Measurements from ENCODE around the gene PPFIA4.

PPFIA4 gene

GRCh38 chr1:203085528-203086406, 59.5 kb downstream of the PPFIA4 start, which contains the start of gene MYOG:
TSS of gene MYOG (minus strand) at chr1:203086012. CDS start at chr1:203085961, 51 bp downstream.
- DNase-seq = no peak

DNA sequence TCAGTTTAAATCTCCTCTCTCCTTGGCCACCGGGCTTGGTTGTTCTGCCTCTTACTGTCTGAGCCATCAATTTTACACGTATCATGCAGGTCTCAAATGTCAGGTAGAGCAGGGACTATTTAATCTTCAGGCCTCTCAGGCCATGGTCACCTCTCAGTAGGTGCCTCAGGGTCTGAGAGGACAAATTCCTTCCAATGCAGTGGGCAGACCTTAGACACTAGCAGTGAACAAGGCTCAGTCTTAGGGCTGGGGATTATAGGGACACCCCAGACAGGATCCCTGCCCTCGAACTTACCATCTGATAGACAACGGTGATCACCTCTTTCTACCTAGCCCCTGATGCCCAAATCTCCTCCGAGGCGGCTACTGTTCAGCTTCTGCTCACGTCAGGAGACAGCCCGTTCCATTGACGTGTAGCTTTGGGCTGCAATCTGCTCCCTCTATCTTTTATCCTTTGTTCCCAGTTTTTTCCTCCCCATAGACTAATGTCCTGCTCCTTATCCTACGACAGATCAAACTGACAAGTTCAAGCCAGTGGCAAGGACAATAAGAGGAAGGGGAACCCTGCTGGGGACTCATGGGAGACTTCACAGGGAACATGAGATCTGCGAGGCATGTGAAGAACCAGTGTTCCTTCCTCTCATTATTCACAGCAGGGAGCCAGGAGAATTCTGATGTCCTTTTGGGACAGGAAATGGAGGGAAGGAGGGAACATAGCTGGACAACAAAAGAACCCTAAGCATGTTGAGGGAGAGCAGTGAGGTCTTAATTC, 60.9 kb downstream of the PPFIA4 start:
- DNase-seq = no peak

- DNase-seq = no peak
Observed at GRCh38 chr1:203088441-203088840, 62.1 kb downstream of the PPFIA4 start.

DNA sequence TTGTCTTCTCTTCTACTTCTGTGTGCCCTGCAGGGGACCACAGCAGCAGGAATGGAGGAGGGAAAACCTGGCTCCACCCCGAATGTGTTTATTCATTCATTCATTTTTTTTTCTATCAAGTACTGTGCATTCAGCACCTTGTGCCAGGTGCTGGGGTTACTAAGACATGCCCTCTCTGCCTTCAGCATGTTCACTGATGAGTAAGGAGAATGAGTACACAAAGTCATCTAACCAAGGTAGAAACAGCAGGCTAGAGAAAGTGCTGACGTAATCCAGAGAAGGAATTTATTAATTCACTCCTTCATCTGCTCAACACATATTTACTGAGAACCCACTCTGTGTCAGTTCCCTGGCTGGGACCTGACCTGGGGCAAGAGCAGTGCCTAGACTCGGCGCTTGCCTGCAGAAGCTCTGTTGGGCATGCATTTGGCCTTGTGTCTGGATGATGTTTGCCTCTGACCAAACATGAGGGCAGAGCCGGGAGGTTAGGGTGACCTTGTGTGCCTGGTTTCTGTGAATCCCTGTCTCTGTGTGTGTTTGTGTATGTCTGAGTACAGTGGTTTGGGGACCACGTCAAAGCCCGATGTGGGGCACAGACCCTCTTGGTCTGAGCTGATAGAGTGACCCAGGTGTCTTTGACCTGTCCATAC, 62.8 kb downstream of the PPFIA4 start:
- DNase-seq = no peak

GRCh38 chr1:203089651-203090045, 63.4 kb downstream of the PPFIA4 start:
- no peak for DNase-seq

- no peak for DNase-seq
Observed at GRCh38 chr1:203090421-203091198, 64.3 kb downstream of the PPFIA4 start.

GRCh38 chr1:203091199-203091477, 64.8 kb downstream of the PPFIA4 start:
- DNase-seq = no peak

DNA sequence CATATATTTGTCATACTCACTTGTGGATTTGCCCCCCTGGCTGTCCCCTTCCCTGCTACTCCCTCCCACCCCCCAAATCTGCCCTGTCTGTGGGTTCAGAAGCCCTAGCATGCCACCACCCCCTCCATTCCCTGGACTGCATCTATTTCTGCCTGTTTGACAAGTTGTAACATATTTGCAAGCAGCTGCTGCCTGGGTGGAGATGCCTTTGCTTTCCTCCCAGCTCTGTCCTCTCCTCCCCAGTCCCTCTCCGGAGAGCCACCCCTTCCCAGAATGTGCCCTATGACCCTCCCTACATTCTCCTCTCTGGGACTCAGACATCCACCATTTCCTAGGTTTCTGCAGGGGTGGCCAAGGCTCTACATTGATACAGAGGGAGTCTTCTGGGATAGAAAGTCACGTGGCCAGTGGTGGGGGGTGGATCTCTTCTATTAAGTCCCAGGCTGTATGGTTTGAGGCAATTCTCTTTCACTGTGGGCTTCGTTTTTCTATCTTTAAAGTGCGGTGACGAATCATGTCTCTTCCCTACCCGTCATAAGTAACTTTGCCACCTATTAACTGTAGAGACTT, 65.6 kb downstream of the PPFIA4 start:
- DNase-seq = no peak

GRCh38 chr1:203093754-203094410, 67.6 kb downstream of the PPFIA4 start:
- DNase-seq = no peak

- DNase-seq = no peak
Observed at GRCh38 chr1:203095061-203095690, 68.9 kb downstream of the PPFIA4 start.

- no peak for DNase-seq
Observed at GRCh38 chr1:203096566-203096965, 70.3 kb downstream of the PPFIA4 start.

DNA sequence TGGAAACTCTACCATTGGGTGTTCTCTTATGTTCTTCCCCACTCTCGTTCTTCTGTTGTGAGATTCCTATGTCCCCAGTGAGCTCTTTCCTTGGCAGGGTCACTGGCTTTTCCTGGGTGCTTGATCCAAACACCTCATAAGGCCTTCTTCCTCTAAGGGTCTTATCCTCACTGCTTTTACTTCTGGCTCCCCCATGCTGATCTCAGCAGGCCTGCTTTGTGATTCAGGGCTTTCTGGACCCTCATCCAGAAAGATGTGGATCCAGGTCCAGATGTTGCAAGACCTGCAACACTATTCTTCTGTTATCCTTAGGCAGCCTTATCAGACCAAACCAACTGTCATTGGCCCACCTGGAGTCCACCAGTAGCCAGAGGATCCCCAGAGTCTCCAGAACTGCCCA, 70.7 kb downstream of the PPFIA4 start:
- DNase-seq = no peak

GRCh38 chr1:203098445-203098844, 72.2 kb downstream of the PPFIA4 start:
- DNase-seq = no peak

DNA sequence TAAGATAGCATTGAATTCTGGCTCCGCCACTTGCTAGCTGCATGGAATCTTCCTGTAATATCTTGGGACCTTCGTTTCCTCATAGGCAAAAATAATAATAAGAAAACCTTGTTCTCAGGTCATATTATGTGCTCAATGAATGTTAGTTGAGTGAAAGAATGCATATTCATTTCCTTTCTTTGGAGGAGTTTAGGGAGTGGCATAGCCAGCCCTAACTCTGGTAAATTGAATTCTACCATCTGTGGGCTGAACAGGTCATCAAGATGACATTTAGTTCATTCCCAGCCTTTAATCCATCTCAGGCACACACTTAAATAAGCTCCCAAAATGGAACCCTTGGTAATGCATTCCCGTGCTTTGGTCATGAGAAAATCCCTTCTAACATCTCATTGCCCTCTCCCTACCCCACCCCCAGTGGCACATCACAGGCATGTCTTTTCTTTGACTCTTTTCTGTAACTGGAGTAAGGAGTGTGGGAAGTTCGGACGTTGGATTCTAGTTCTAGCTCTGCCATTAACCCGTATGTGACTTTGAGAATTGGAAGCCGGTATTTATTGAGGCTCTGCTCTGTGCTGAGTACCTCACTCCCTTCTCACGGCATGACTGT, 72.7 kb downstream of the PPFIA4 start:
- no peak for DNase-seq

- DNase-seq = no peak
Observed at GRCh38 chr1:203099805-203100515, 73.7 kb downstream of the PPFIA4 start.

DNA sequence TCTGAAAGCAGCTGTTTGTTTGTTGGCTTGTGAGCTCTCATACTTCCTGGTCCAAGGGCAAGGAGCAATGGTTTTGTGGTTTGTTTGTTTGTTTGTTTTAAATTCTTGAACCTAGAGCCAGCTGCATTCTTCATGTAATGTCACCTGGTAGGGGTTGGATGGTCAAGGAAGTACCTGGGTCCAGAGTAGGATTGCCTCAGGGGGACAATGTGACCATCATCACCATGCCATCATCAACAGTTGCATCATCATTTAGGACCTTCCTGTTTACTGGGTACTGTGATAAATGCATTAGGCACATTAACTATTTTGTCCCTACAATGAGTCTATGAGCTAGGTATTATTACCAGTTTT, 74.2 kb downstream of the PPFIA4 start:
- no peak for DNase-seq

DNA sequence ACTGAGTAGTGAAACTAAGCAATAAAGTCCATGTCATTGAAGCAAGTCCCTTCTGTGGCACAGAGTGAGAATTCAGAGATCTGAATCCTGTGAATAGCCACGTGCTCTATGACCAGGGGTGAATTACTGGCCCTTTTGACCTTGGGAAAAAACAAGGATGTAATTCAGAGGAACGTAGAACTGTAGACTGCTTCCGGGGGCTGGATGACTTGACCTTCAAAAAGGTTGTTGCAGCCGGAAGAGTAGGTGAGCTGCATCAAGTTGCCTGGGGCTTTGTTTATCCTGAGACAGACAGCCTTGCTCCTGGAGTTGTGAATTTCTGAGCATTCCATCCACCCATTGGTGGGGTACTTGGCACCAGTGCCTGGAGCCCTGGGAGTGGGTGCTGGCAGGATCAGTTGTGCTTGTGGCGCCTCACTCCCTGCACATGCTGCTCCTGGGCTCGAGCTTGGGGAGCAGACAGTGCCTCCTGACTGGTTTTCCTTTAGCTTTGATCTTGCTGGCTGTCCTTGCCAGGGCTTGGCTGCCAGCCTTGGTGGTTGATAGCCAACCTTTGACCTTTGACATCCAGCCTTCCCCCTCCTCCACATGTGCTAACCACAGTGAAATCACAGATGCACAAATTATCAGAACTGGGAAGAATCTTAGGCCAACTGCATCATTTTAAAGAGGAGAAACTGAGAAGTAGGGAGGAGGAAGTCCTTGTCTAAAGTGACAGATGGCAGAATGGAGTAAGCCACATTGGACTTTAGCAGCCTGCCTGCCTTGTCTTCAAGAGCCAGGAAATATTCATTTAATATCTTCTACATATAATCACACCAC, 75.7 kb downstream of the PPFIA4 start:
- DNase-seq = no peak

- no peak for DNase-seq
Observed at GRCh38 chr1:203103216-203103615, 76.9 kb downstream of the PPFIA4 start.

DNA sequence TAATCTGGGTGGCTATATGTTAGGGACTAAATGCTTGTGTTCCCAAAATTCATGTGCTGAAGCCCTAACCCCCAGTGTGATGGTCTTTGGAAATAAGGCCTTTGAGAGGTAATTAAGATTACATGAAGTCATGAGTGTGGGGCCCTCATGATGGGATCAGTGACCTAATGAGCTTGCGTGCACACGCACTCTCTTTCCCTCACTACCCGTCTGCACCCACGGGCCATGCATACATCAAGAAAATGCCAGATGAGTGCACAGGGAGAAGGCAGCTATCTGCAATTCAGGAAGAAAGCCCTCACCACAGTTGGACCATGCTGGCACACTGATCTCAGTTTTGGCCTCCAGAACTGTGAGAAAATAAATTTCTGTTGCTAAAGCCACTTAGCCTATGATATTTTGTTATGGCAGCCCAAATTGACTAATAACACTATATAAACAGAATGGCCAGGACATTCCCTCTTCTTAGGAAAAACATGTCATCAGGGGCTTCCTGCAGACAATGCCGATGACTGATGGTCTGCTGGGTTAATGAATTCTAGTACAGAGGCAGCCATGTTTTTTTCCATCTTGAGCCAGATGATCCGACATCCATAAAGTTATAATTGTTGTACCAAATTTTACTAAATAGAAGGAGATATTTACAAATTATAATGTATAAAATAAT, 77.7 kb downstream of the PPFIA4 start:
- DNase-seq = no peak
